ENCODE results near the gene IL15RA.

IL15RA gene

DNA sequence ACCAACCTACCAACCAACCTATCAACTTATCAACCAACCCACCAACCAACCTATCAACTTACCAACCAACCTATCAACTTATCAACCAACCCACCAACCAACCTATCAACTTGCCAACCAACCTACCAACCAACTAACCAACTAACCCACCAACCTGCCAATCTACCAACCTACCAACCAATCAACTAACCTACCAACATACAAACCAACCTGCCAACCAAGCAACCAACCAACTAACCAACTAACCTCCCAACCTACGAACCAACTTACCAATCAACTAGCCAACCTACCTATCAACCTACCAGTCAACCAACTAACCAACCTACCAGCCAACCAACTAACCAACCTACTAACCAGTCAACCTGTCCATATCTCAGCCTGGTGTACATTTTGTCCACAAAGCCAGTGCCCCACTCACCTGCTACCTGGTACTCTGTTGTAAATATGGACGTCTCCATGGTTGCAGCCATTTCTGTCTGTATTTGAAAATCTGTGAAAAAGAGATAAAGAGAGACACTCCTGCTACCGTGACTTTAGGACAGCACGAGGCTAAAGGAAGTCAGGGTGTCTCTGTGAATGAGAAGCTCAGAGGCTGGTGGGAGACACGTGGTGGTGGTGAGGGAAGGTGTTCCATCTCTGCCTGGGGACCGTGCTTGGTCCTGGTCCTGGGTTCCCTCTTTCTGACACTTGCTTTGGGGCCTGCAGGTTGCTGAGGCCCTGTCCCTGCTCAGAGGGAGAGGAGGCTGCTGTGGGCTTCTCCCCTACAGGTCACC lies 41.9 kb upstream of the IL15RA start:
- no peak overlapping the region for H3K27ac ChIP-seq
- TF ChIP-seq ZFX (IDR thresholded peaks at IDR 0.05), result no peak
- TF ChIP-seq, protein P1, sequence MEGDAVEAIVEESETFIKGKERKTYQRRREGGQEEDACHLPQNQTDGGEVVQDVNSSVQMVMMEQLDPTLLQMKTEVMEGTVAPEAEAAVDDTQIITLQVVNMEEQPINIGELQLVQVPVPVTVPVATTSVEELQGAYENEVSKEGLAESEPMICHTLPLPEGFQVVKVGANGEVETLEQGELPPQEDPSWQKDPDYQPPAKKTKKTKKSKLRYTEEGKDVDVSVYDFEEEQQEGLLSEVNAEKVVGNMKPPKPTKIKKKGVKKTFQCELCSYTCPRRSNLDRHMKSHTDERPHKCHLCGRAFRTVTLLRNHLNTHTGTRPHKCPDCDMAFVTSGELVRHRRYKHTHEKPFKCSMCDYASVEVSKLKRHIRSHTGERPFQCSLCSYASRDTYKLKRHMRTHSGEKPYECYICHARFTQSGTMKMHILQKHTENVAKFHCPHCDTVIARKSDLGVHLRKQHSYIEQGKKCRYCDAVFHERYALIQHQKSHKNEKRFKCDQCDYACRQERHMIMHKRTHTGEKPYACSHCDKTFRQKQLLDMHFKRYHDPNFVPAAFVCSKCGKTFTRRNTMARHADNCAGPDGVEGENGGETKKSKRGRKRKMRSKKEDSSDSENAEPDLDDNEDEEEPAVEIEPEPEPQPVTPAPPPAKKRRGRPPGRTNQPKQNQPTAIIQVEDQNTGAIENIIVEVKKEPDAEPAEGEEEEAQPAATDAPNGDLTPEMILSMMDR (conservative IDR thresholded peaks at IDR 0.05), result no peak

DNA sequence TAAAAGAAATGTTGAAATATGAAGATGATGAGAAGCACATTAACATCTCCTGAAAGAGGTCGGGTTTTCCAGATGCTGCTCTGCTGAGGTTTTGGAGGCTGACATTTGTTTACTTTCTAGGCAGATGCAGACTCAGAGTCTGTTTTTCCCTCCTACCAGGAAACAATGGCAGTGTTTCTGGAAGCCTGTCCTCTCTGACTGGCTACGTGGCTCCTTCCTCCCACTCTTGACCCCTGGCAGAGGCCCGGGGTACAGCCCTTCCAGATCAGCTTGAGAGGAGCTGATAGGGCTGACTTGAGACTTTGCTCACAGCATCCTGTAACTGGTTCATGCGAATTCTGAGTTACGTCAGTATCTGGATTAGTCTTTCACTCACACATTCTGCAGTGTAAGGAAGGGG lies 41.1 kb upstream of the IL15RA start:
- TF ChIP-seq ZFX (IDR thresholded peaks at IDR 0.05), result no peak
- TF ChIP-seq, protein P1 (conservative IDR thresholded peaks at IDR 0.05), result no peak
- H3K27ac ChIP-seq, result no peak overlapping the region

GRCh38 chr10:6017781-6018354 lies 40.5 kb upstream of the IL15RA start:
- H3K27ac ChIP-seq, result no peak overlapping the region
- TF ChIP-seq, protein P1 (conservative IDR thresholded peaks at IDR 0.05), result no peak
- TF ChIP-seq ZFX (IDR thresholded peaks at IDR 0.05), result no peak

GRCh38 chr10:6014241-6014761 lies 37.0 kb upstream of the IL15RA start:
- H3K27ac ChIP-seq, result no peak overlapping the region
- TF ChIP-seq, protein P1 (conservative IDR thresholded peaks at IDR 0.05), result peak; percentile 89
- TF ChIP-seq ZFX (IDR thresholded peaks at IDR 0.05), result no peak

GRCh38 chr10:6013413-6014192 lies 36.3 kb upstream of the IL15RA start:
- no peak overlapping the region for H3K27ac ChIP-seq
- TF ChIP-seq, protein P1 (conservative IDR thresholded peaks at IDR 0.05), result no peak
- TF ChIP-seq ZFX (IDR thresholded peaks at IDR 0.05), result no peak

DNA sequence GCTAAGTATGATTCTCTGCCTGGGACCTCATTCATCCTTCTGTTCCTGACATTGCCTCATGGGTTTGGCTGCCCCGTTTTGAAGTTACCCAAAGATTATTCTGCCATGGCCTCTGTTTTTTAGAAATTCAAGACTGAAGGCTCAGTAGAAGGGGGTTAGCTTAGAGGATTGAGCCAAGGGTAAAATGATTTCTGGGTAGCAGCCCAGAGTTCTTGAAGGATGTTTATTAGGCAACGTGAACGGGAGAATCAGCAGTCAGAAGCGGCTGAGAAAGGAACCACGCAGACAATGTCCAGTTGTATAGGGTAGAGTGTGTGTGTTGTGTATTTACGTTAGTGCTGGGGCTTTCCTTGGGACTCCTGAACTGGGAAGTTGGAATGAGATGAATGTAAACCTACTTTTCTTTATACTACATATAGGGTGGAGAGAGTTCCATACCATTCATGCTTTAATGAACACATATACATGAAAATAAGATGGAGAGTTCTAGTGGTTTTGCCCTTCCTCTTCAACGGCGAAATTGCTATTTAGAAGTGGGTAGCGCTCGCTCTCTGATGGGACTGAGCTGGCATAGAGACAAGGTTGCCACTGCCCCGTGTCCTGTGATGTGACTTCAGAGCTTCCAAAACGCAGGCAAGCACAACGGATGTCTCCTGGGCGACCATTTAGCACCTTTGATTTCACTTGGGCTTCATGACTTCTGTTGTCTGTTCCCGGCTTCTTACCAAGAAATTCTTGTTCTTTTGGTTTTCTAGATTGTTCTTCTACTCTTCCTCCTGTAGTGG lies 35.0 kb upstream of the IL15RA start:
- no peak overlapping the region for H3K27ac ChIP-seq
- TF ChIP-seq ZFX (IDR thresholded peaks at IDR 0.05), result no peak
- TF ChIP-seq, protein P1 (conservative IDR thresholded peaks at IDR 0.05), result no peak
